HG03175 (cell line): ENCODE results near the gene PSMD3.

Experiments used
- ATAC-seq: cut with Tn5 transposase; IDR thresholded peaks from one replicate; pipeline ENCODE4 v1.9.1; 2021; ENCODE audit warnings: mild to moderate bottlenecking, moderate library complexity; ENCODE audit not compliant: unreplicated experiment

PSMD3 gene

DNA sequence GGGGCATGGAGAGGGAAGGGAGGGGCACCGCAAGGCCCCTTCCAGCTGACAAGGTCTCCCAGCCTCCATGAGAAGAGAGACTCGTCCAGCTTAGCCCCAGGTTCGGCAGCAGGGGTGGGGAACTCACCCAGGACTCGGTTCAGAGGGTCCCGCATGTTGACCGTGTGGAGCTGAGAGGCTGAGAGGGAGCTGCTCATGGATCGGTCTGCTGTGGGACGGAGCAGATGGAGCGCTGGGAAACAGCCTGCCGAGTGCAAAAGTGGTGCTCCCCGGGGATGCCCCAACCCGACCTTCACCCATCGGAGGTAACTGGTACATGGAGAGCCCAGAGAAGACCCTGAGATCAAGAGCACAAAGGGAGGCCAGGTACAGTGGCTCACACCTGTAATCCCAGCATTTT, 39.5 kb downstream of the PSMD3 start:
- ATAC-seq: no peak

DNA sequence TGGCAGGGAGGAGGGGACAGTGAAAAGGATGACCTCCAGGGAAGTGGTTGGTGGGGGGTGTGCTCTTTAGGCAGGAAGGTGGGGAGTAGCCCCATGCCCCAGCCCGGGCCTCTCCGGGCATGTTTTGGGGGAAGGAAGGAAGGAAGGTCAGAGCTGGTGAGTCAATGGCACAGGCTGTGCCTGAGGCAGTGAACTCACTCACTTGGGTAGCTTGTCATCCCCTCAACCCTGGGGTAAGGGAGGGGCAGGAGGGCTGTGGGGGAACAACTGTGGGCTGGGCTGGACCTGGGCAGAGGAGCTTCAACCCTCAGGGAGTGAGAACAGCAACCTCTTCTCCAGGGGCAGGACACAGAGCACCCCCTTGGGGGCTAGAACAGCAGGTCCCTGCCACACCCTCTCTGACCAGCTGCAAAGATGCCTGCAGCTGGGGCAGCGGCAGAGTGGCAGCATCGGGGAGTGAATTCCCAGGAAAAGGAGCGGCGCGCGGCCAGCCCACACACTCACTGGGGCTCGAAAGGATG, 40.9 kb downstream of the PSMD3 start:
- ATAC-seq: no peak

- no peak for ATAC-seq
Observed at GRCh38 chr17:40022497-40022896, 41.9 kb downstream of the PSMD3 start.

- no peak for ATAC-seq
Observed at GRCh38 chr17:40022961-40023541, 42.4 kb downstream of the PSMD3 start.

DNA sequence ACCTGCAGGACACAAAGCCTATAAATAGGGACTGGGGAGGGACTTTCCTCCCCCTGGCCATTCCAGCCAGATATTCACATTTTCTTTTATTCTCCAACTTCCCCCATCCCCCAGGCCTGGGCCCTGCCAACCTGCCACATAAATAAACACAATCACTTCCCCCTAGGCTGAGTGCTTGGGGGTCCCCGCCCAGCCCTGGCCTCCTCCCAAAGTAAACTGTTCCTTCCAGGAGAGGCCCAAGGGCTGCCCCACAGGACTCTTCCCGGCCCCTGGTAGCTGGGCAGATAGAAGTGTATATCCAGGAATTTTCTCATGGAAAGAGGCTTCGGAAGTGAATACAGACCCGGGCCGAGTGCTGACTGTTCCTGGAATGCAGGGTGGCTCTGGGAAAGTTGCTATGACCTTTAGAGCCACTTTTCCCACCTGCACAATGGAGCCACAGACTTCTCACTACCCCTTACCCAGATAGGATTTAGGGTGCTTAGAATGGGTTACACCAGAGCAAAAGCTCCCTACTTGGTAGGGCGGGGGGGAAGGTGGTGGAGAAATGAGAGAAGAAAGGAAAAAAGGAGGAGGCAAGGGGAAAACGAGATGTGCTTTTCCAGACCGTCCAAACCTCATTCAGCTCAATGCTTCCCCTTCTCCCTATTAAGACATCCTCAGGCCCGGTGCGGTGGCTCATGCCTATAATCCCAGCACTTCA, 43.1 kb downstream of the PSMD3 start:
- no peak for ATAC-seq

DNA sequence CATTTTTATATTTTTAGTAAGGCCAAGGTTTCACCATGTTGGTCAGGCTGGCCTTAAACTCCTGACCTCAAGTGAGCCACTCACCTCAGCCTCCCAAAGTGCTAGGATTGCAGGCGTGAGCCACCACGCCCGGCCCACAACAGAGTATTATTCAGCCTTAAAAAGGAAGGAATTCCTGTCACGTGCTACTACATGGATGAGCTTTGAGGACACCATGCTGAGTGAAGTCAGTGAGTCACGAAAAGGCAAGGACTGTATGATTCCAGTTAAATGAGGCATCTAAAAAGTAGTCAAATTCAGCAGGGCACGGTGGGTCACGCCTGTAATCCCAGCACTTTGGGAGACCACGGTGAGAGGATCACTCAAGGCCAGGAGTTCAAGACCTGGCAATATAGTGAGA, 44.3 kb downstream of the PSMD3 start:
- ATAC-seq: no peak

DNA sequence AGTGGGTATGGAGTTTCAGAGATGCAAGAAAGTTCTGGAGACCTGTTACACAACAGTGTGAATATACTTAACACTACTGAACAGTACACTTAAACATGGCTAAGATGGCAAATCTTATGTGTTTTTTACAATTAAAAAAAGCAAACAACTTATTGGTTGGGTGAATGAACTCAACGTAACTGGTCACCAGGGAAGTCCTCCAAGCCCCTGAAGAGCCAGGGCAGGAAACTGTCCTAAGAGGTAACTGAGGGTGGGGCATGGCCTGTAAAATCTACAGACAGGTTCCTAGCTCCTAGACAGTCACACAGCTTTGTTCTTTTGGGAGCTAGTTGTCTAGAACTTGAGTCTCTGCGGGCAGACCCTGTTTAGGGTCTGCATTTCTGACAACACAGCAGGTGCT, 45.0 kb downstream of the PSMD3 start:
- ATAC-seq: no peak

GRCh38 chr17:40025991-40026815, 45.6 kb downstream of the PSMD3 start:
- no peak for ATAC-seq

- no peak for ATAC-seq
Observed at GRCh38 chr17:40026816-40027613, 46.4 kb downstream of the PSMD3 start.

- no peak for ATAC-seq
Observed at GRCh38 chr17:40027614-40028012, 47.0 kb downstream of the PSMD3 start.

- ATAC-seq: no peak
Observed at GRCh38 chr17:40028595-40028994, 48.0 kb downstream of the PSMD3 start.

DNA sequence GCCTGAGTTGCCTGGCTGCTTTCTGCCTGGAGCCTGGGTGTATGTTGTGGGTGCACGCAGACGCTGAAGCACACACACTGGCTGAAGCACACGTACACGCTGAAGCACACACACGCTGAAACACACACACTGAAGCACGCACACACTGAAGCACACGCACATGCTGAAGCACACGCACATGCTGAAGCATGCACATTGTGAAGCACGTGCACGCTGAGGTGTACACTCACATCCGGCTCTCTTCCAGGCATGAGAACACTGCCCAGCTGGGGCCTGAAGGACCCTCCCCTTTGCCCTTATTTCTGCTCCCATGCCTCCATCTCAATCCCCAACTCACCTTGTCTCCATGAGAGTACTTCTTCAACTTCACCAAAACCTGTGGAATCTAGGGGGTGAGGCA, 51.1 kb downstream of the PSMD3 start:
- ATAC-seq: no peak

GRCh38 chr17:40032322-40033320, 52.0 kb downstream of the PSMD3 start:
- no peak for ATAC-seq

DNA sequence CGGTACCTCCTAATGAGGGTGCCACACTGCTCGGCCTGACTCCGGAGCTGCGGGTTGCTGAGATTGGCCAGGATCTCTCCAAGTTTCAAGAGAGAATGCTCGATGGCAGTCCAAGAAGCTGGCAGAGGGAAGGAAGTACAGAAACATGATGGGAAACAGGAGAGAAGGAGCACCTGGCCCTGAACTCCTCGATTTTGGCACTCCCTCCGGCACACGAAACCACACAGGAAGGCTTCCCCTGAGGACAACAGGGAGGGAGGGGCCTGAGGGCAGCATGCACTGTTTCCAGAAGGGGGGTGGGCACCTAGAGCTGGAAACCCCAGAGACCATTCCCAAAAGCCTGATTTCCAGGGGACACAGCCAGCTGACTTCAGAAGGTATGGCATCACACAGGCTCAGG, 52.7 kb downstream of the PSMD3 start:
- ATAC-seq: no peak

DNA sequence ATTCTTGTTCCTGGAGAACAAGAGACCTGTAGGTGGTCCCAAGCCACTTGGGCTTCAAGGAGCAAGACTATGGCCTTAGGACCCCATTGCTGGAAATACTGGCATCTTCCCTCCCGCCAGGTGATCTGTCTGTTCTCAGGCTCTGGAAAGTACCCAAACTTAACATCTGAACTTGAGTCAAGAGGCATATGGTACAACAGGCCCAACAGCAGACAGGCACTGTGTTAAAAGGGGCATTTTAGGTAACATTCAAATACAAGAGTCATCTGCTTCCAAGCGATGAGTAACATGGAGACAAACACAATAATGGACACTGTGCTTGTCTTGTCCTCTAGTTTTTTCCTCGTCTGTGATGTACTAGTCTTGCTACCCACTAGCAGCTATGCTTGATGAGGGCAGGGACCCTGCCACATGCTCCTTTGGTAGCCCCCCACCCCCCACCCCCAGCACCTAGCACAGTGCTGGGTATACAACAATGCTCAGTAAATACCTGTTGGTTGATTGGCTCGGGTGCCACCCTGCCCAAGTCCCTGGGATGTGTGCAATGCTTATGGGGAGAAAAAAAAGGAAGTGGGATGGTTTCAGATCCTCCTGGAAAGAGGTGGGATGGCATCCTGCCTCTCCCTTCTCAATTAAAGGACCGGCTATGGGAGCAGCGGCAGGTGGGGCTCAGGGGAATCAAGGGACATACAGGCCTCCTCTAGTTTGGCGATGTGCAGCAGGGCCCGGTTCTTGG, 54.0 kb downstream of the PSMD3 start:
- no peak for ATAC-seq

GRCh38 chr17:40035162-40035559, 54.6 kb downstream of the PSMD3 start:
- ATAC-seq: no peak

- ATAC-seq: no peak
Observed at GRCh38 chr17:40038882-40039513, 58.4 kb downstream of the PSMD3 start.

- no peak for ATAC-seq
Observed at GRCh38 chr17:40041196-40041595, 60.6 kb downstream of the PSMD3 start.
